Gastrocnemius medialis (tissue), 4 donors: ENCODE results near the gene TRABD2A. TPM values are rescaled to one million over a fixed set of nuclear protein-coding genes. Genes with fewer than 3 reads are reported as not detected.

Source experiments
- ATAC-seq, 2 donors: fragments of 150-250 bp; one replicate each; pipeline ENCODE4 v1.9.1; 2016
- DNase-seq, 2 donors: peaks; one replicate each; pipeline ENCODE4 v3.0.0-alpha.2; 2019
- H3K27ac ChIP-seq, 4 donors: fragments of 200-600 bp; sonication (generic); 1 replicate in 1 of 4; 2 replicates in 3 of 4; pipeline ENCODE4 v1.5.1; 2016 to 2018; ENCODE audit warnings: mild to moderate bottlenecking in 2 of 4, moderate library complexity in 1 of 4
- H3K27me3 ChIP-seq, 3 donors: fragments of 200-600 bp; sonication (generic) in 2 of 3; 1 replicate in 1 of 3; 2 replicates in 2 of 3; pipeline versions ENCODE4 v1.5.1 to v1.6.0; 2016 to 2019; ENCODE audit warnings: mild to moderate bottlenecking in 1 of 3, moderate library complexity in 1 of 3
- H3K36me3 ChIP-seq, 2 donors: fragments of 200-600 bp; sonication (generic) in 1 of 2; one replicate each; pipeline ENCODE4 v1.5.1; 2017 to 2018
- H3K4me1 ChIP-seq, 2 donors: fragments of 200-600 bp; sonication (generic) in 1 of 2; one replicate each; pipeline ENCODE4 v1.5.1; 2016 to 2017; ENCODE audit warnings: mild to moderate bottlenecking in 2 of 2
- H3K4me3 ChIP-seq, 4 donors: fragments of 200-600 bp; sonication (generic) in 3 of 4; 1 replicate in 1 of 4; 2 replicates in 3 of 4; pipeline ENCODE4 v1.5.1; 2016 to 2019; ENCODE audit warnings: mild to moderate bottlenecking in 2 of 4
- H3K9me3 ChIP-seq, 3 donors: fragments of 200-600 bp; sonication (generic) in 2 of 3; 1 replicate in 1 of 3; 2 replicates in 2 of 3; pipeline ENCODE4 v1.5.1; 2016 to 2019
- CTCF ChIP-seq, 5 experiments: fragments of 450-650 bp in 3 of 5; fragments of 200-600 bp in 2 of 5; sonication (generic) in 2 of 5; IDR thresholded peaks in 4 of 5; conservative IDR thresholded peaks in 1 of 5; 1 replicate in 4 of 5; 2 replicates in 1 of 5; pipeline ENCODE4 v1.5.1; 2016 to 2019; ENCODE audit warnings: antibody characterized with exemption in 5 of 5, mild to moderate bottlenecking in 3 of 5, moderate library complexity in 3 of 5
- POLR2A ChIP-seq, 2 donors: fragments of 450-650 bp; IDR thresholded peaks; one replicate each; pipeline ENCODE4 v1.6.1; 2017; ENCODE audit warnings: antibody characterized with exemption in 2 of 2, mild to moderate bottlenecking in 2 of 2, moderate library complexity in 2 of 2
- in situ Hi-C, 4 donors: fragments of 200-750 bp; cut with MboI; loops; one replicate each; pipeline versions ENCODE4 v1.15.0 to v1.8.0; 2017; ENCODE audit warnings: low sequenced_read_pairs in 4 of 4
- intact Hi-C: fragments of 100-400 bp; cut with DNase I; formaldehyde crosslinking; loops from one replicate; pipeline ENCODE4 v1.15.1; 2023; ENCODE audit warnings: low total_unique reads
- total RNA-seq, 4 donors: library from RNA; depleted of rRNA; stranded (reverse); fragments of >200 nt; gene quantifications; one replicate each; pipeline versions ENCODE4 v1.1.0 to v1.2.3, GENCODE V29; 2016

The TRABD2A gene
- total RNA-seq, 4 donors from 2014 or later: 0.27 to 0.97 (median 0.64) TPM

GRCh38 chr2:84900971-84901370, 20.1 kb upstream of the TRABD2A start:
- intact Hi-C loops (no loop called here), in situ Hi-C loops (loop anchor here in 1 of 4 donors (25.0 kb wide), 1 partner anchor 361 kb away; no protein-coding TSS in a partner anchor)
- no peak for DNase-seq
- H3K36me3 ChIP-seq: no peaks in the 10 kb centered on the region
- TF ChIP-seq POLR2A (IDR thresholded peaks at IDR 0.05): no peak
- TF ChIP-seq CTCF (IDR thresholded peaks at IDR 0.05 in 4 of 5, conservative IDR thresholded peaks at IDR 0.05 in 1 of 5): no peak
- H3K9me3 ChIP-seq: no peaks in the 10 kb centered on the region
- H3K4me3 ChIP-seq: no peak overlapping the region
- no peak for ATAC-seq
- H3K27me3 ChIP-seq: peaks cover 0 to 4% (median 0%) of the 10 kb centered on the region in 3 donors
- H3K27ac ChIP-seq: no peak overlapping the region
- H3K4me1 ChIP-seq: peaks cover 10 to 13% of the 10 kb centered on the region in 2 donors

- H3K36me3 ChIP-seq: no peaks in the 10 kb centered on the region
- no peaks in the 10 kb centered on the region for H3K27me3 ChIP-seq
- in situ Hi-C loops: loop anchor here in 1 of 4 donors (25.0 kb wide), 1 partner anchor 363 kb away; no protein-coding TSS in a partner anchor
- DNase-seq: no peak
- no peak overlapping the region for H3K27ac ChIP-seq
- no peak for ATAC-seq
- TF ChIP-seq POLR2A (IDR thresholded peaks at IDR 0.05): no peak
- no peak for TF ChIP-seq CTCF (IDR thresholded peaks at IDR 0.05 in 4 of 5, conservative IDR thresholded peaks at IDR 0.05 in 1 of 5)
- peaks cover 7 to 10% of the 10 kb centered on the region in 2 donors for H3K4me1 ChIP-seq
- H3K4me3 ChIP-seq: no peak overlapping the region
- intact Hi-C loops: no loop called here
- H3K9me3 ChIP-seq: no peaks in the 10 kb centered on the region
Measured at GRCh38 chr2:84899304-84900204, 18.7 kb upstream of the TRABD2A start.

- ATAC-seq (no peak), DNase-seq (no peak)
- in situ Hi-C loops (no loop called here), intact Hi-C loops (no loop called here)
- Histone ChIP-seq H3K4me3 (no peak overlapping the region), H3K4me1 (peaks cover 0 to 5% of the 10 kb centered on the region in 2 donors), H3K27ac (peak overlapping the region in 1 of 4 donors; percentile 56), H3K36me3 (no peaks in the 10 kb centered on the region), H3K9me3 (no peaks in the 10 kb centered on the region), H3K27me3 (no peaks in the 10 kb centered on the region)
- TF ChIP-seq CTCF (IDR thresholded peaks at IDR 0.05 in 4 of 5, conservative IDR thresholded peaks at IDR 0.05 in 1 of 5) (no peak), POLR2A (IDR thresholded peaks at IDR 0.05) (no peak)
Measured at GRCh38 chr2:84897773-84898172, 16.9 kb upstream of the TRABD2A start.

- intact Hi-C loops (no loop called here), in situ Hi-C loops (no loop called here)
- ATAC-seq (no peak), DNase-seq (no peak)
- TF ChIP-seq CTCF (IDR thresholded peaks at IDR 0.05 in 4 of 5, conservative IDR thresholded peaks at IDR 0.05 in 1 of 5): no peak
- TF ChIP-seq POLR2A (IDR thresholded peaks at IDR 0.05): no peak
- Histone ChIP-seq H3K4me1 (peaks cover 0 to 5% of the 10 kb centered on the region in 2 donors), H3K27ac (no peak overlapping the region), H3K9me3 (no peaks in the 10 kb centered on the region), H3K36me3 (no peaks in the 10 kb centered on the region), H3K27me3 (no peaks in the 10 kb centered on the region), H3K4me3 (no peak overlapping the region)
Measured at GRCh38 chr2:84896567-84896966, 15.7 kb upstream of the TRABD2A start.
